SU-DHL-6 (cell line): ENCODE measurements around the gene PHF21B.

Experiments
- H2AFZ ChIP-seq: fragments of 200-600 bp; sonication (generic); 2 replicates; pipeline ENCODE4 v1.6.1; 2014; ENCODE audit warnings: low read depth, mild to moderate bottlenecking, moderate library complexity, mixed read lengths, antibody characterized with exemption, low read length; ENCODE audit not compliant: severe bottlenecking
- H3F3A ChIP-seq: fragments of 200-600 bp; shearing (Covaris generic); 2 replicates; pipeline ENCODE4 v1.6.0; 2016; ENCODE audit warnings: antibody characterized with exemption, mild to moderate bottlenecking; ENCODE audit not compliant: insufficient read depth
- H3K27ac ChIP-seq: fragments of 200-600 bp; sonication (generic); 2 replicates; pipeline ENCODE4 v1.5.1; 2016; ENCODE audit warnings: low read depth, mild to moderate bottlenecking, low read length, moderate library complexity, mixed read lengths
- H3K27me3 ChIP-seq: fragments of 200-600 bp; sonication (generic), shearing (Covaris generic); 2 replicates; pipeline ENCODE4 v1.6.0; 2014; ENCODE audit warnings: mild to moderate bottlenecking, low read length
- H3K36me3 ChIP-seq: fragments of 200-600 bp; sonication (generic); 2 replicates; pipeline ENCODE4 v1.6.1; 2014; ENCODE audit warnings: mild to moderate bottlenecking, low read length, mixed read lengths
- H3K4me2 ChIP-seq: fragments of 300-600, 200-600 bp; shearing (Covaris generic), sonication (generic); 2 replicates; pipeline ENCODE4 v1.6.0; 2014; ENCODE audit warnings: low read length, low read depth, mild to moderate bottlenecking; ENCODE audit not compliant: poor library complexity, severe bottlenecking
- H3K4me3 ChIP-seq: fragments of 200-600 bp; sonication (generic); 2 replicates; pipeline ENCODE4 v1.5.1; 2014; ENCODE audit warnings: antibody characterized with exemption, low read length, mild to moderate bottlenecking, mixed read lengths; ENCODE audit not compliant: insufficient read depth, poor library complexity, severe bottlenecking
- H3K79me2 ChIP-seq: fragments of 200-600 bp; sonication (generic); 2 replicates; pipeline ENCODE4 v1.6.1; 2014; ENCODE audit warnings: mild to moderate bottlenecking, low read length, moderate library complexity; ENCODE audit not compliant: insufficient read depth
- H3K9ac ChIP-seq: fragments of 200-600 bp; sonication (generic); 2 replicates; pipeline ENCODE4 v1.7.0; 2014; ENCODE audit warnings: mild to moderate bottlenecking, low read length
- H3K9me2 ChIP-seq: fragments of 200-600 bp; sonication (generic); replicated peaks from 2 replicates; pipeline ENCODE4 v1.6.1; 2014; ENCODE audit warnings: low read length; ENCODE audit not compliant: insufficient read depth
- H3K9me3 ChIP-seq: fragments of 200-600 bp; sonication (generic); 2 replicates; pipeline ENCODE4 v1.6.1; 2014; ENCODE audit warnings: low read length, mixed read lengths; ENCODE audit not compliant: insufficient read depth
- H4K20me1 ChIP-seq: fragments of 200-600 bp; sonication (generic); 2 replicates; pipeline ENCODE4 v1.6.1; 2014; ENCODE audit warnings: low read depth, mild to moderate bottlenecking, antibody characterized with exemption, low read length, moderate library complexity, mixed read lengths
- EZH2phosphoT487 ChIP-seq: fragments of 200-600 bp; sonication (generic), shearing (Covaris generic); conservative IDR thresholded peaks from 2 replicates; pipeline ENCODE4 v1.6.1; 2018; ENCODE audit warnings: mild to moderate bottlenecking, antibody characterized with exemption, low read length, moderate library complexity, mixed read lengths
- TF ChIP-seq, protein P1 (sequence below): fragments of 200-600 bp; sonication (generic); IDR thresholded peaks from one replicate; pipeline ENCODE4 v1.5.1; 2017; ENCODE audit warnings: antibody characterized with exemption, mild to moderate bottlenecking, low read length, moderate library complexity; ENCODE audit not compliant: insufficient read depth, poor library complexity, severe bottlenecking

PHF21B gene

DNA sequence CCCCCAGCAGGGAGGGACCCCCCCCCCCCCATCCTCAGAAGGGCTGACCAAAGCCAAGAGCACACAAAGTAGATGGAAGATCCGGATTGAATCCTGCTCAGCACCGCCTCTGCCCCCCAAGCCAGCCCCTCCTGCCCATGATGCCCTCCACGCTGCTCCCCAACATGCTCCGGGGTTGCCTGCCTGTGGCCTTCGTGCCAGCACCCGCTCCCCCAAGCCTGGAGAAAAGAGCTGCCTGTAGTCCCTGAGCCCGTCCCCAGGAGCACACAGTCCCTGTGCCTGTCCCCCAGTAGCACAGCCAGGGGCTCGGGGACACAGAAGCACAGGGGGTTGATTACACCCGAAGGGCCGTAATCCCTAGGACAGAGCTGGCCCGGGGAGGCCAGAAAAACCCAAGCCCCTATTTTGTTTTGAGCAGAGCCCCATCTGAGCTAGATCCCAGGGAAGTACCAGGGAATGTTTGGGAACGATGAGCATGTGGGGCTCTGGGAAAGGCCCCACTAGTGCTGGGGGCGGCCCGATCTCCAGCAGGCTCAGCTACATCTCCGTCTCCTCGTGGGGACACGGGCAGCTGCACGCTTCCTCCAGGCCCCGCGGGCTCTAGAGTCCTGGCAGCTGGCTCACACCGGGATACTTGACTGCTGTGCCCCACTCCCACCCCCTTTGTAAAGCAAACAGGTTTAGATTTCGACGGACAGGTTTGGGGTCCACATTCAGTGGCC, 66.7 kb downstream of the PHF21B start:
- no peak overlapping the region for H3K4me2 ChIP-seq
- H4K20me1 ChIP-seq, result no peaks in the 10 kb centered on the region

DNA sequence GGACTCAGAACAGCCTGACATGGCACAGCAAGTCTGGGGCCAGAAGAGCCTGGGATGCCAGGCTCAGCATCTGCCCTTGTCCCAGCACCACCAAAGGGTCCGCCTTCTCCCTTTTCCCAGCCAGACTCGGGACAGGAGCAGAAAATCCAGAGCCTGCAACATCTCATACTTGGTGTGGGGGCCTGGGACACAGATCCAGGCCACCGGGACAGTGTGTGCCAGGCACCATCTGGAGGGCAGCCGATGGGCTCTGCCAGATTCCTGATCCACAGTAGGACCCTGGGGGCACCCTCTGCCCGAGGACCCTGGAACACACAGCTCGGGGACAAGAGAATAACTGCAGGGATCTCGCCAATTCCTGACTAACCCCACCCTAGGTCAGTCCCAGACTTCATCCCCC, 67.7 kb downstream of the PHF21B start:
- H3K27me3 ChIP-seq, result no peaks in the 10 kb centered on the region
- H3K36me3 ChIP-seq, result no peaks in the 10 kb centered on the region
- no peak overlapping the region for H3K4me3 ChIP-seq
- no peaks in the 10 kb centered on the region for H4K20me1 ChIP-seq
- H3F3A ChIP-seq, result no peaks in the 10 kb centered on the region
- H2AFZ ChIP-seq, result no peak overlapping the region
- H3K79me2 ChIP-seq, result no peaks in the 10 kb centered on the region
- no peak overlapping the region for H3K4me2 ChIP-seq
- no peaks in the 10 kb centered on the region for H3K9me2 ChIP-seq
- H3K9me3 ChIP-seq, result no peaks in the 10 kb centered on the region
- no peak overlapping the region for H3K9ac ChIP-seq
- no peak overlapping the region for H3K27ac ChIP-seq
- TF ChIP-seq EZH2phosphoT487, result no peak
- TF ChIP-seq, protein P1, sequence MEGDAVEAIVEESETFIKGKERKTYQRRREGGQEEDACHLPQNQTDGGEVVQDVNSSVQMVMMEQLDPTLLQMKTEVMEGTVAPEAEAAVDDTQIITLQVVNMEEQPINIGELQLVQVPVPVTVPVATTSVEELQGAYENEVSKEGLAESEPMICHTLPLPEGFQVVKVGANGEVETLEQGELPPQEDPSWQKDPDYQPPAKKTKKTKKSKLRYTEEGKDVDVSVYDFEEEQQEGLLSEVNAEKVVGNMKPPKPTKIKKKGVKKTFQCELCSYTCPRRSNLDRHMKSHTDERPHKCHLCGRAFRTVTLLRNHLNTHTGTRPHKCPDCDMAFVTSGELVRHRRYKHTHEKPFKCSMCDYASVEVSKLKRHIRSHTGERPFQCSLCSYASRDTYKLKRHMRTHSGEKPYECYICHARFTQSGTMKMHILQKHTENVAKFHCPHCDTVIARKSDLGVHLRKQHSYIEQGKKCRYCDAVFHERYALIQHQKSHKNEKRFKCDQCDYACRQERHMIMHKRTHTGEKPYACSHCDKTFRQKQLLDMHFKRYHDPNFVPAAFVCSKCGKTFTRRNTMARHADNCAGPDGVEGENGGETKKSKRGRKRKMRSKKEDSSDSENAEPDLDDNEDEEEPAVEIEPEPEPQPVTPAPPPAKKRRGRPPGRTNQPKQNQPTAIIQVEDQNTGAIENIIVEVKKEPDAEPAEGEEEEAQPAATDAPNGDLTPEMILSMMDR, result no peak

More for the DNA sequence above, 66.7 kb downstream of the PHF21B start:
- no peaks in the 10 kb centered on the region for H3K27me3 ChIP-seq
- H3K27ac ChIP-seq, result no peak overlapping the region
- H3K36me3 ChIP-seq, result no peaks in the 10 kb centered on the region
- no peaks in the 10 kb centered on the region for H3K9me3 ChIP-seq
- H3K4me3 ChIP-seq, result no peak overlapping the region
- H3K9ac ChIP-seq, result no peak overlapping the region
- no peak for TF ChIP-seq EZH2phosphoT487
- TF ChIP-seq, protein P1, result no peak
- no peaks in the 10 kb centered on the region for H3K79me2 ChIP-seq
- no peak overlapping the region for H2AFZ ChIP-seq
- H3K9me2 ChIP-seq, result no peaks in the 10 kb centered on the region
- no peaks in the 10 kb centered on the region for H3F3A ChIP-seq

DNA sequence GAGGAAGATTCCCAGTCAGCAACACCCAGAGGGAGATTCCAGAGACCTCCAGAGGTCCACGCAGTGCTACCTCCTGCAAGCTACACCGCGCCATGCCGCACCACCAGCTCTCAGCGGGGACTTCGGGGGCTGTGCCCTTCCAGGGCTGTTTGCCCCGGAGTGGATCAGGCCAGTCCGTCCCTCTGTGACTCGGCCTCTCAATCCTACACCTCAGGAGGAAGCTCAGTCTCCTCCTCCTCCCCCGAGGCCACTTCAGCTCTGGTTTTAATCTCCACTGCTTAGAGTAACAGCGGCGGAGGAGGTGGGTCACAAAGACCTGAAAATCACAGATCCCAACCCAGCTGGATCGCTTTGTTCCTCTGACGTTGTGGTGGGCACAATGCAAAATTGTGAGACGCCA, 68.6 kb downstream of the PHF21B start:
- no peak overlapping the region for H3K27ac ChIP-seq
- no peaks in the 10 kb centered on the region for H3K36me3 ChIP-seq
- no peaks in the 10 kb centered on the region for H3K27me3 ChIP-seq
- H2AFZ ChIP-seq, result no peak overlapping the region
- no peaks in the 10 kb centered on the region for H3F3A ChIP-seq
- H3K79me2 ChIP-seq, result no peaks in the 10 kb centered on the region
- TF ChIP-seq, protein P1, result no peak
- no peak for TF ChIP-seq EZH2phosphoT487
- H3K9ac ChIP-seq, result no peak overlapping the region
- H3K4me2 ChIP-seq, result no peak overlapping the region
- no peak overlapping the region for H3K4me3 ChIP-seq
- H3K9me2 ChIP-seq, result no peaks in the 10 kb centered on the region
- no peaks in the 10 kb centered on the region for H4K20me1 ChIP-seq
- no peaks in the 10 kb centered on the region for H3K9me3 ChIP-seq
